ENCODE data around the gene AFF3.

Gene AFF3

GRCh38 chr2:99571021-99571420 is 571.4 kb downstream of the AFF3 start:
- DNase-seq, result no peak

- no peak for DNase-seq
Measured at GRCh38 chr2:99569386-99569785, 573.0 kb downstream of the AFF3 start.

- no peak for DNase-seq
Measured at GRCh38 chr2:99565227-99565626, 577.2 kb downstream of the AFF3 start.

- no peak for DNase-seq
Measured at GRCh38 chr2:99562516-99562915, 579.9 kb downstream of the AFF3 start.

GRCh38 chr2:99561804-99562203 is 580.6 kb downstream of the AFF3 start:
- DNase-seq, result no peak

GRCh38 chr2:99559075-99559662 is 583.2 kb downstream of the AFF3 start:
- peak; percentile 89 for DNase-seq

- DNase-seq, result no peak
Measured at GRCh38 chr2:99555404-99555803, 587.0 kb downstream of the AFF3 start.

GRCh38 chr2:99554871-99555270 is 587.5 kb downstream of the AFF3 start:
- DNase-seq, result no peak

GRCh38 chr2:99554238-99554637 is 588.2 kb downstream of the AFF3 start:
- no peak for DNase-seq

- DNase-seq, result no peak
Measured at GRCh38 chr2:99552529-99552928, 589.9 kb downstream of the AFF3 start.

- no peak for DNase-seq
Measured at GRCh38 chr2:99550368-99550767, 592.0 kb downstream of the AFF3 start.

GRCh38 chr2:99545604-99546003 is 596.8 kb downstream of the AFF3 start:
- DNase-seq, result no peak

- no peak for DNase-seq
Measured at GRCh38 chr2:99545066-99545465, 597.3 kb downstream of the AFF3 start.

- no peak for DNase-seq
Measured at GRCh38 chr2:99544608-99545007, 597.8 kb downstream of the AFF3 start.

GRCh38 chr2:99543247-99543646 is 599.1 kb downstream of the AFF3 start:
- DNase-seq, result no peak

- no peak for DNase-seq
Measured at GRCh38 chr2:99537910-99538485, 604.4 kb downstream of the AFF3 start.

- DNase-seq, result no peak
Measured at GRCh38 chr2:99524056-99524455, 618.3 kb downstream of the AFF3 start.

GRCh38 chr2:99522157-99522556 is 620.2 kb downstream of the AFF3 start:
- no peak for DNase-seq

GRCh38 chr2:99520813-99521212 is 621.6 kb downstream of the AFF3 start:
- DNase-seq, result no peak

GRCh38 chr2:99520195-99520594 is 622.2 kb downstream of the AFF3 start:
- DNase-seq, result no peak

GRCh38 chr2:99514357-99514756 is 628.0 kb downstream of the AFF3 start:
- DNase-seq, result no peak

- no peak for DNase-seq
Measured at GRCh38 chr2:99512181-99512591, 630.2 kb downstream of the AFF3 start.

- no peak for DNase-seq
Measured at GRCh38 chr2:99509387-99509786, 633.0 kb downstream of the AFF3 start.

GRCh38 chr2:99507937-99508818 is 634.2 kb downstream of the AFF3 start:
- DNase-seq, result no peak

All from activated gamma-delta T cell treated with Interleukin-2 at 50 U/mL for 16 hours (primary cell).